ENCODE measurements around the gene PLD1.
"Not testable (repeated sequence)": the region's sequence is repeated elsewhere in the genome, so short reads cannot be mapped to it uniquely, and the experiment has no call there.

PLD1 gene

DNA sequence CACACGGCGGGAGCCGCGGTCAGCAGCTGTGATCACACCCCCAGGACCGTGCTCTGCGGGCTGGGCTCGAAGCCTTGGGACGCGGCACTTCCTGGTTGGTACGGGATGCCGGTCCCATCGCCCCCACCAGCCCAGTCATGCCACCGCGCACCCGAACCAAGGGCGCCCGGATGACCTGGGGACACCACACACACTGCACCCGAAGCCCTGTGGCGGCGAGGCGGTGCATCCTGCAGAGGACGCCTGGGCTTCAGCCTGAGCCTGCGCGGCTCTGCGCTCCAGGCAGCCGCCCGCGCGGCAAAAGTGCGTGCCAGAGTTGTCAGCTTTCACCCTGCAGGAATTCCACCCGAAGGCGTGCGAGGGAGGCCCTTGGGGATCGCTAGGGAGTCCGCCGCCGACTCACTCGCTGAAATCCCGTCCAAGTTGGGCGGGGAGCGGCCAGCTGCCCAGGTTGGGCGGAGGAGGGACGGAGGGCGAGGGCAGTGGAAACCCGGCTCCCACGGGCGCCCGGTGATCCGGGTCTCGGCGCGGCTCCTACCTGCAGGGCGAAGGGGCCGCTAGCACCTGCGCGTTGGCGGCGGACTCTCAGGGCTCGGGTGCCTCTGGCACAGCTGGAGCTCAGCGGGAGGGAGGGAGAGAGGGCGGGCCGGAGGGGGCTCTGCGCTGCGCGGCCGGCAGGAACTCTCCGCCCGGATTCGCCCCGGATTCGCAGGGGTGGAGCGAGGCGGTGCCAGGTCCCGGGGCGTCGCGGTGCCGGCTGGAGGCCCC, at the start of gene PLD1:
Gene PLD1, minus strand, starts transcription at position 623 of the 768 bp plus-strand sequence. CDS start 72,432 bp downstream, outside the sequence.
- DNase-seq, result peak; percentile 82 to 84

- not testable (repeated sequence) for DNase-seq
Measured at GRCh38 chr3:171858770-171859169, 48.5 kb upstream of the PLD1 start.

- DNase-seq, result no peak
Measured at GRCh38 chr3:171854649-171855305, 44.5 kb upstream of the PLD1 start.

DNA sequence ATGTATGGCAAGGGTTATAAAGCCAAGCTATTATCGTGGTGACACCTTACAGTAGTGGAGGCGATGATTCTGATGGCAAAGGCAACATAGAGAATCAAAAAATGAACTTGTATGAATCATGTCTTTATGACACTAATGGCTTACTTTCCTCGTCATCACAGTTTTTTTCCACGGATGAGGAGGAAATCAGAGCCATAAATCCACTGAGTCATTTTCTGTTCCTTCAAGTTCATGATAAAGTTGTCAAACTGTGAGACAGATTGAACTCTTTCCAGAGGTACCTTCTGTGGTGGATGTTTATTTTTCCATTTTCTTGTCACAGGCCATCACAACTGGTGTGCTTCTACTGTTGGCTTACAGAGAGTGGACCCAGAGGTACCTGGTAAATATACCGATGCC, 41.4 kb upstream of the PLD1 start:
- DNase-seq, result no peak

- DNase-seq, result no peak
Measured at GRCh38 chr3:171850960-171851659, 40.8 kb upstream of the PLD1 start.

GRCh38 chr3:171850320-171850959, 40.2 kb upstream of the PLD1 start:
- DNase-seq, result no peak

GRCh38 chr3:171849617-171850319, 39.5 kb upstream of the PLD1 start:
- DNase-seq, result no peak

DNA sequence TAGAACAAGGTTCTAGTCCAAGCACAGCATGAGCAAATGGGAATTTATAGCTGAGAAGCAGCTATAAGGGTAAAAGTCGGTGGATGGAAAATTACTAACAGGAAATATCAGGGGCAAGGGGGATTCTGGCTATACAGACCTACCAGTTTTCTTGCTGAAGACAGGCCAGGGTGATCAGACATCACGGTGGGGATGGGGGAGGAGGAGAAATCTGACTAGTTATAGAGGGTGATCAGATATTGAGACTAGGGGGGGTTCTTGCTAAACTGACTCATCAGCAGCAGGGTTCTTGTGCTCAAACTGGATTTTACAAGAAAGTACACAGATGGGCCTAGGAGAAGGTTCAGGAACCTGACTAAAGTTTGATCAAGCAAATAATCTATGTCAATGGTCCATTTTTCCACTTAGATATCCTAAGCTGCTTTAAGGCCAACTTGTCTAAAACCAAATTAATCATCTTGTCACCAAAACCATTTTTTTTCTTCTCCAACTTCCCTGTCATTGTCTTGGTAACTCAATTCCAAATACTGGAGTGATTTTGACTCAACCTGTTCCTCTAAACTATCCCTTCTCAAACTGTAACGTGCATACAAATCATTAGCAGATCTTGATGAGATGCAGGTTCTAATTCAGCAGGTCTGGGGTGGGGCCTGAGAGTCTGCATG, 37.4 kb upstream of the PLD1 start:
- no peak for DNase-seq

GRCh38 chr3:171847133-171847532, 36.9 kb upstream of the PLD1 start:
- no peak for DNase-seq

- DNase-seq, result no peak
Measured at GRCh38 chr3:171846597-171846996, 36.3 kb upstream of the PLD1 start.

- no peak for DNase-seq
Measured at GRCh38 chr3:171845481-171846284, 35.4 kb upstream of the PLD1 start.

DNA sequence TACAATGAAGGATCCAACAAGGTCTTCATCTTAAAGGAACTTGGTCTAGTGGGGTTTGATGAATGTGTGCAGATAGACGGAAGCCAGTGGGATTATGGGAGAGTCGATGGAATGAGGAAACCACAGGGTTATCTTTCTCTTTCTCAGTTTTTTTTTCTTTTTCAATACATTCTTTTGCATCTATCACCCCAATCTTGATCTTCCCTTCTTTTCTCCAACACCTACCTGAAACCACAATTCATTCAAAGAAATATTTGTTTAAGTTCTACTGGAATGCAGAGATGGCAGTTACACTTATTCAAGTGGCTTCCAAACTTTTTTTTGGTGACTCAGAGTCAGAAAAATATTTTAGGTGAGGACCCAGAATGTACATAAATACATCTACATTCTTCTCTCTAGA, 34.6 kb upstream of the PLD1 start:
- DNase-seq, result no peak

DNA sequence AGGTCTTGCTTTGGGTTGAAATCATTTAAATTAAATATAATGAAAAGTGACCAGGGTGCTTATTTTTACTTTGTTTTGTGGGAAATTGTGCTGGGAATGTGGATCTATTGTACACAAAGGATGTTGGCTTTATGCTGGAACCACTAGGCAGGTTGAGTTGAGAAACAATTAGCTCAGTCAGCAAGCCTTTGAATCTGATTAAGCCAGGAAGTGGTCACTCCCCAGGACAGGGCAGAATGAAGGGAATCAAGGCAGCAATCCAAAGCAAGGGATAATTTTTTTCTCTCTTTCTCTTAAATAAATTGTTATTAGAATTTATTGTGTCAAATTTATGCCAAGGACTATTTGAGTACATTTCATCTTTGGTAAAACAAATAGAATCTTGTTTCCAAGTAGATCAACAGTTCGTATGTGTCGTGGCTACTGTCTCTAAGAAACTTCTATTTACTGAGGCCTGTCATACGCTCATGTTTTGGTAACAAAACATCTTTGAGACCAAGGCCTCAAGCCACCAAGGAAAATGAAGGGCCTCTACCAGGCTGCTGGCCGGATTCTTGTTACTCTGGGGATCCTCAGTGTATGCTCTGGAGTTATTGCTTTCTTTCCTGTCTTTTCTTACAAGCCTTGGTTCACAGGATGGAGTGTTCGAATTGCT, 32.7 kb upstream of the PLD1 start, which contains the start of gene TMEM212:
Gene TMEM212, plus strand, starts transcription at position 486 of the 655 bp plus-strand sequence. Its CDS starts 35 bp downstream, at position 521.
- no peak for DNase-seq

DNA sequence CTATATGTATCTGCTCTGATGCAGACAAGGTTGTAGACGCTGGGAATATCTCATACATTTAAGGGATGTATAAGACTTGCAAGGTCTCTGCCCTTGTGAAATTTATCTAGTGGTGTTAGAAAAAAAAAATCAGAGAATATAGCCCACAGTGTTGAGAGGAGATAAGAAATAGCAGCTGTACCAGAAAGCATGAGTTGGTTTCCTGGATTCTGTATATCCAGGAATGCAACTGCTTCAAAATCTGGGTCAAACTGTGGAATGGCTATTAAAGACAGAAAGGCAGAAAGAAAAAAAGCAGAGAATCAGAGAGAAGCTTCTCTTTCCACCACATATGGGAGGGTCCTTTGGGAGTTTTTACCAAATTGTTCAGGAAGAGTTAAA, 31.3 kb upstream of the PLD1 start:
- DNase-seq, result no peak

- DNase-seq, result no peak
Measured at GRCh38 chr3:171840811-171841619, 30.7 kb upstream of the PLD1 start.

DNA sequence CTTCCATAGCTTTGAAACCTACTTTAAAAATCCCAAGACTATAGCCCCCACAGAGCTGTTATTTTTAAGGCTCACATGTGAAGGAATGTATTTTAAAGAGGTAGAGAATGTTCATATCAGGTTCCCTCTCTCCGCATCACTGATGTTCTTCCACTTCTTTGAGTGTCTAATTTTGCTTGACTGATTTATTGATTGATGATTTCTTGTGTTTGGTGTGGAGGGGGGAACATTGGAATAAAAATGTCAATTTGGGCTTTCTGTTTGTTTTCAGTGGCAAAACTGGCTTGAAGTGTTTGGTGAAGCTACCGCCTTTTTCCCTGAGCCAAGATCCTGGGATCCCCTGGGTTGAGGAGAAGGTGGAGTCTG, 30.1 kb upstream of the PLD1 start:
- no peak for DNase-seq

- DNase-seq, result no peak
Measured at GRCh38 chr3:171839270-171839669, 29.0 kb upstream of the PLD1 start.

GRCh38 chr3:171838218-171838720, 28.0 kb upstream of the PLD1 start:
- DNase-seq, result no peak

GRCh38 chr3:171837698-171838097, 27.4 kb upstream of the PLD1 start:
- no peak for DNase-seq

DNA sequence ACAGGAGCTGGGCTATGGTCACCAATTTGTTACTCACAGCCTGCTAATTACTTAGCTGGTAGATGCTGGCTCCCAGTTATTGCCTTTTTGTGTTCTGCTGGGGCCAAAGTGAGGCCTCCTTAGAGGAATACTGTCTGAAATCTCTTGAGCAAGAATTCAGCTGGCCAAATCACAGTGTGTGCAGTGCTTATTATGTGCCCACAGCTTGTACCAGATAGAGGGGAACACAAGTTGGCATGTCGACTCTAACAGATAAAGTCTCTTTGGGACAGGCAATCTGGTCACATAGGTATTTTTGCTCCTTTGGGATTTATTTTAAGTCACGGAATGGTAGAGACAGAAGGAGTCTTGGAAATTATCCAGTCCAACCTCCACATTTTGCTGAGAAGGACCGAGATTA, 26.6 kb upstream of the PLD1 start:
- no peak for DNase-seq
